HG02943 (cell line): ENCODE measurements around the gene ZNF335.
"Not testable (repeated sequence)": the region's sequence is repeated elsewhere in the genome, so short reads cannot be mapped to it uniquely, and the experiment has no call there.

ENCODE experiments used
- ATAC-seq: cut with Tn5 transposase; IDR thresholded peaks from one replicate; pipeline ENCODE4 v1.9.1; 2021; ENCODE audit warnings: mild to moderate bottlenecking, low read depth, moderate library complexity; ENCODE audit not compliant: unreplicated experiment

ZNF335 gene

DNA sequence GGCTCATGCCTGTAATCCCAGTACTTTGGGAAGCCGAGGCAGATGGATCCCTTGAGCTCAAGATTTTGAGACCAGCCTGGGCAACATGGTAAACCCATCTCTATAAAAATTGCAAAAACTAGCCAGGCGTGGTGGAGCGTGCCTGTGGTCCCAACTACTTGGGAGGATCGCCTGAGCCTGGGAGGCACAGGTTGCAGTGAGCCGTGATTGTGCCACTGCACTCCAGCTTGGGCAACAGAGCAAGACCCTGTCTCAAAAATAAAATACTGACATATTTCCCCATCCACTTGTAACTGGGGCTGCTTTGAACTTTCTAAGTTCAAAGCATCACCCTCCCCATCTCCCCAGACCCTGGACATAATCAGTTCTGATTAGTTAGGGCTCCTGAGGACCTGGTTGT is 29.5 kb upstream of the ZNF335 start:
- no peak for ATAC-seq

DNA sequence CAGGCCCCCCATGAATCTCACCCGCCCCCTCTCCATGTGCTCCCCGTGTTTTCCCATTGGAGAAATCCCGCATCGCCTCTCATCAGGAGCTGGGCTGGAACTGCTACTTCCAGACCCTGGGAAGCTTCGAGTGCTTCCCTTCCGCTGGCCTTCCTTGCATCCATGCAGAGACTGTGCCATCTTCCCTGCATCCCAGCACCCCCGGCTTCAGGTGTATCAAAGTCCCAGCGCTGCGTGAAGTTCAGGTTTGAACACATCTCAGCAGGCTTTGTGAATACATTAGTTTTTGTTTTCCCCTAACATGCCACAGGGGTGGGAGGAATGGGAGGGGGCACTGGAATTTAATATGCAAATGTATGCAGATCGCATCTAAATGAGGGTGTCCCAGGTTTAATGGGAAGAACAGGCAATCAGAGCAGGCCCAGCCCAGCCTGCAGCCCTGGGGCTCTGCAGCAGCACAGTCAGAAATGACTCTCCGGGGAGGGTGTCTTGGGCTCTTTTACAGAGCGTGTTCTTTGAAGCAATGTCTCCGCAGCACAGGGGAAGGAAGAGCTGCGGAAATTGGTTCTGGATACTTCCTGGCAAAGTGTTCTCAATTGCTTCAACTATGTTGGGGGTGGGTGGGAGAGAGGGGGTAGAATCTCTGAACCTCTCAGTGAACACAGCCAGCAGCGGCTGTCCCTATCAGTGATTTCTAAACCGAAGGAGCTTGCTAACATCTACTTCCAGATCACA is 28.4 kb upstream of the ZNF335 start:
- no peak for ATAC-seq

DNA sequence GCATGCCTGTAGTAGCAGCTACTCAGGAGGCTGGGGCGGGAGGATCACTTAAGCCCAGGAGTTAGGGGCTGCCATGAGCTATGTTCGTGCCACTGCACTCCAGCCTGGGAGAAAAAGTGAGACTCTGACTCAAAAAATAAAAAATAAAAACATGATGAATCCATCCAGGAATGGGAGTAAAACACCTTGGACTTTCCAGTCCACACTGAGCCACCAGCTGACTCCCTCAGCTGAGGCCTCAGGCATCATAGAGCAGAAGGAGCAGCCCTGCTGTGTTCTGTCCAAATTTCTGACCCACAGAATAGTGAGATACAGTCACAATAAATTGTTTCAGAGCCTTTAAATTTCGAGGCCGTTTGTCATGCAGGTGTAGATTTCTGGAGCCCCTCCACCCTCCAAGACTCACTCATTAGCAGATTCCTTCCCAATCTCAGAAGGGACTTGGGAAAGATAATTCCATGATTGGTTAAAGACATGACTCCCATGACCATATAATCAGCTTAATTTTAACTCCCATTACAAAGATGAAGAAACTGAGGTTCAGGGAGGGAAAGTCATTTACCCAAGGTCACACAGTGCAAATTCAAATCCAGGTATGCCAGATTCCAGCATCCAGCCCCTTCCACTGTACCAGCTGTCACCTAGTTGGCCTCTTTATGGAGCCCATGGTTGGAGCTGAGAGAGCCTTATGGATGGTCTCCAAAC is 27.7 kb upstream of the ZNF335 start:
- ATAC-seq: no peak

DNA sequence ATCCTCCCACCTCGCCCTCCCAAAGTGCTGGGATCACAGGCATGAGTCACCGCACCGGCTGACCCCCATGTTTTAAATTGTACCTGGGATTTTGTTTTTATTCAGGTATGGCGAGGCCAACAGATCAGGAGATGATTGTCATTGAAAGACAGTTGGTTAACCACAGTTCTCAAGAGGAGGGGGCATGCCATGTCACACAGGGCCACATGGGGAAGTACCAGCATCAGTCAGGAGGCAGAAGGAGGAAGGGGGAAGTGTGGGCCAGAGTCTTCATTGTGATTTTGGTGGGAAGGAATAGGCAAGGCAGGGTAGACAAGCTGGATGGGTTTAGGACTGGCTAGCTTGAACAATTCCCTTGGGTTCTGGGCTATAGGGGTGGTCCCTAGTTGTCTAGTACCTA is 26.8 kb upstream of the ZNF335 start:
- no peak for ATAC-seq

DNA sequence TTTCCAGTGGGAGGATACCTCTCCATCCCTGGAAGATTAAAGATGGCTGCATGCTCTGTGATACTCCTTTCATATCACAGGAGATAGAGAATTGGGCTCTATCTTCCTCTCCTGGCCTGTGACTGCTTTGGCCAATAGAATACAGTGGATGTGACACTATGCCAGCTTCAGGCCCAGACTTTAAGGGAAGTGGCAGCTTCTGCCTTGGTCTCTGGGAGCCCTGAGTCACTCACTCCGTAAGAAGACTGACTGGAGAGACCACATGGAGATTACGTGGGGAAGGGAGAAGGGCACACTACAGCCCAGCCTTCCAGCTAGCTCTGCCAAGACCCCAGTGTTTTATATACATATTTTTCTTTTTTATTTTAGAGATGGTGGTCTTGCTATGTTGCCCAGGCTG is 26.3 kb upstream of the ZNF335 start:
- no peak for ATAC-seq

DNA sequence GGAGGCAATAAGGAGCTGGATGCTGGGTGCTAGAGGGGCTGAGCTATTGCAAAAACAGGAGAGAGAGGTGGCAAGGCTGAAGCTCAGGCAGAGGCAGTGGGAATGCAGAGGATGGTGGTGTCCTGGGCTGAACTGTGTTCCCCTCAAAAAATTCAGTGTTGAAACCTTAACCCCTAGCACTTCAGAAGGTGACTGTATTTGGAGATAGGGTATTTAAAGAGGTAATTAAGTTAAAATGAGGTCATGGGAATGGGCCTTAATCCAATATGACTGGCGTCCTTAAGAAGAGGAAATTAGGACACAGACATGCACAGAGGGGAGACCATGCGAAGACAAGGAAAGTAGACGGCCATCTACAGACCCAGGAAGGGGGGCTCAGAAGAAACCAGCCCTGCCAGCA is 25.2 kb upstream of the ZNF335 start:
- no peak for ATAC-seq

DNA sequence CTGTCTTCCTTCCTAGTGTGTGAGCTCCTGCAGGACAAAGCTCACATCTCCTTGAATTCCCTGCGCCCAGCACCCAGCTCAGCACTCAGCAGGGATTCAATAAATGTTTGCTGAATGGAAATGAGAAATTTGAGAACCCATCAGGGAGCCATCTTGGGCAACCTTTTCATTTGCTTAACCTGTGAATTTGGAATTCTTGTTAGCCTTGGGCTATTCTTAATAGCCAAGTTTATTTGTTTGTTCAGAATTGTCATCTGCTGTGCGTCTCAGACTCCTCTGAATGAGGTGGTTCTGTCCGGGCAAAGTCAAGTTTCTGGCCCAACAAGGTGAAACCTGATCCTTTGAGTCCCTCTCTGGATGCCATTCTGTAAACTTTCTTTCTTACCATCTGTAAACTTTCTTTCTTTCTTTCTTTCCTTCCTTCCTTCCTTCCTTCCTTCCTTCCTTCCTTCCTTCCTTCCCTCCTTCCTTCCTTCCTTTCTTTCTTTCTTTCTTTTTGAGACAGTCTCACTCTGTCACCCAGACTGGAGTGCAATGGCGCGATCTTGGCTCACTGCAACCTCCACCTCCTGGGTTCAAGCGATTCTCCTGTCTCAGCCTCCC is 23.6 kb upstream of the ZNF335 start:
- ATAC-seq: not testable (repeated sequence)

DNA sequence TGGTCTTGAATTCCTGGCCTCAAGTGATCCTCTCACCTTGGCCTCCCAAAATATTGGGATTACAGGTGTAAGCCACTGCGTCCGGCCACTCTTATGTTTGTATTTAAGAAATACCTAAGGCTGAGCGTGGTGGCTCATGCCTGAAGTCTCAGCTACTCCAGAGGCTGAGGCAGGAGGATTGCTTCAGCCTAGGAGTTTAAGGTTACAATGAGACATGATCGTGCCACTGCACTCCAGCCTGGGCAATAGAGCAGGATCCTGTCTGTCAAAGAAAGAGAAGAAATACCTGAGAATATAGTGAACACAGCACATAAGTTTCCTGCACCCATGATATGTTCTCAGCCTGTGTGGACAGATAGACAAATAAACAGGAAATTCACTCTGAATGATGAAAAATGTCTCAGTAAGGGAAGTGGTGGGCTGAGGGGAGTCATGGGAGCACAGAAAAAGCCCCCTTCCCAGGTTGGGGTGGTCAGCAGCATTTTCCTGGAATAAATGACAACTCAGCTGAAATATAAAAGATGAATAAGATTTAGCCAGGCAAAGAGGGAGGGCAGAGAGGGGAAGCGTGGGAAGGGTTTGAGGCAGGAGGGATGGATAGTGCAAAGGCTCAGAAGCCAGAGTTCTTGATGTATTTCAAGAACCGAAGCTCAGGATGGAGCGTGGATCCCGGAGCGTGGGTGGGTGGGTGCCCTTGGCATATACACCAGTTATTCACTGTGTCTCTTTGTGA is 22.9 kb upstream of the ZNF335 start:
- ATAC-seq: no peak

DNA sequence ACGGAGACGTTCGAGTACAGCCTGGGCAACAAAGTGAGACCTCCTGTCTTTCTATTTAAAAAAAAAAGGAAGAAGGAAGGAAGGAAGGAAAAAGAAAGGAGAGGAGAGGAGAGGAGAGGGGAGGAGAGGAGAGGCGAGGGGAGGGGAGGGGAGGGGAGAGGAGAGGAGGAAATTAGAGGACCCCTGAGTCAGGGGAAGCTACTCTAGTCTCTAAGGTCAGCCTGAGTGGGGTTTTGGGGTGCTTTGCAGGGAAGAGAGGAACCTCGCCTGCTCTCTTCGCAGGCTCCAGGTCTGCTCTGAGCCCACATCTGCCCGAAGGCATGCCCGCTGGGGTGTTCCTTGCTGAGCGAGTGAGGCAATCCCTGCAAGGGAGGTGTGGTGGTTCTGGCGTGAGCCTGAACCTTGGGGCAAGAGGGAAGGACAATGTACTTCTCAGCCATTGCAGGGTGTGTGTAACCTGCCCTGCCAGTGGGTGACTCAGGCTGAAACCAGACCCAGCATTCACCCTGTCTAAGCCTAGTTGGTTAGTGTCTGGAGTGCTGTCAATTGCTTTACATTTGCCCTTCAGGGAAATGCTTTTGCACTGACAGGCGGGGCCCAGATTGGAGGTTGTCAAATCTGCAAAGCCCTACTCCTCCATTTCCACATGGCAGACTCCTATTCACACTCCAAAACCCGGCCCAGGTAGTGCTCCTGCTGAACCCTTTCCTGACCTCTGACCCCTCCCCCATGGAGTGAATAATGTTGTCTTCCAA is 21.4 kb upstream of the ZNF335 start:
- no peak for ATAC-seq

DNA sequence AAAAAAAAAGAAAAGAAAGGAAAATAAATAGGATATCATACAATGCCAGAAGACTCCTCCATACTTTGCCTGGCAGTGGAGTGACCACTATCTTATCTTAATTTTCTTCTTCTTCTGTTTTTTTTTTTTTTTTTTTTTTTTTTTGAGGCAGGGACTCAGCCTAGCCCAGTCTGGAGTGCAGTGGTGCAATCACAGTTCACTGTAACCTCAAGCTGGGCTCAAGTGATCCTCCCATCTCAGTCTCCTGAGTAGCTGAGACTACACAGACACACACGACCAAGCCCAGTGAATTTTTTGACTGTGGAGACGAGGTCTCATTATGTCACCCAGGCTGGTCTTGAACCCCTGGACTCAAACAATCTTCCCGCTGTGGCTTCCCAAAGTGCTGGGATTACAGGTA is 19.6 kb upstream of the ZNF335 start:
- no peak for ATAC-seq

DNA sequence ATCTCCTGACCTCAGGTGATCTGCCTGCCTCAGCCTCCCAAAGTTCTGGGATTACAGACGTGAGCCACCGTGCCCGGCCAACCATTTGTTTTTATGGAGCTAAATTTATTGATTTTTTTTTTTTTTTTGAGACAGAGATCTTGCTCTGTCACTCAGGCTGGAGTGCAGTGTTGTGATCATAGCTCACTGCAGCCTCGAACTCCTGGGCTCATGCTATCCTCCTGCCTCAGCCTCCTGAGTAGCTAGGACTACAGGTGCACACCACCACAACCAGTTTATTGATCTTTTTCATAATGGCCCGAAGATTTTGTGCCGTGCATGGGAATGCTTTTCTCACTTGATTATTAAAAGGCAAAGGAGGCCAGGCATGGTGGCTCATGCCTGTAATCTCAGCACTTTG is 16.8 kb upstream of the ZNF335 start:
- ATAC-seq: not testable (repeated sequence)

DNA sequence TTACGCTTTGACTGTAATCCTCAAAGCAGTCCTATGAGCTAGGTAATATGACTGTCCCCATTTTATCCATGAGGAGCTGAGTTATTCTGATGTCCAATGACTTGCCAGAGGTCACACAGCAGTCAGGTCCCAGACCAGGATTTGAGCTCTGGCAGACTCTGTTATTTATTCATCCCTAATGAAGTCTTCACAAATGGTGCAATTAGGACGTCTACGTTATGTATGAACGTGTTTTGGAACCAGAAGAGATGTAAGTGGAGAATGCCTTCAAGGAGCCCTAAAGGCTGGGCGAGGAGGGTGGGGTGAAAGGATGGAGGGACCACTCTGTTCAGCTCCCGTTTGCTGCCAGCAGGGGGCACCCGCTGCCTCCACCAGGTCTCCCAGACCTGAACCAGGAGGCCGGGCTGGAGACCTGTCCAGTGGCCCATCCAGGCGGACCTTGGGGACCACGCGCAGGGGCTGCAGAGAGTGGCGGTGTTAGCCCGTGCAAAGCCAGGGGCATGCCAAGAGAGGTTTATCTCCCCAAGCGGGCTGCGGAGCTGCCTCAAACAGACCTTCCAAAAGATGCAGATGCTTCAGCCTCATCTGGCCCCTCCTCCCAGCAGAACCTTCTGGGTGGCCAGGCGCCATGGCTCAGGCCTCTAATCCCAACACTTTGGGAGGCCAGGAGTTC is 15.2 kb upstream of the ZNF335 start:
- ATAC-seq: no peak

DNA sequence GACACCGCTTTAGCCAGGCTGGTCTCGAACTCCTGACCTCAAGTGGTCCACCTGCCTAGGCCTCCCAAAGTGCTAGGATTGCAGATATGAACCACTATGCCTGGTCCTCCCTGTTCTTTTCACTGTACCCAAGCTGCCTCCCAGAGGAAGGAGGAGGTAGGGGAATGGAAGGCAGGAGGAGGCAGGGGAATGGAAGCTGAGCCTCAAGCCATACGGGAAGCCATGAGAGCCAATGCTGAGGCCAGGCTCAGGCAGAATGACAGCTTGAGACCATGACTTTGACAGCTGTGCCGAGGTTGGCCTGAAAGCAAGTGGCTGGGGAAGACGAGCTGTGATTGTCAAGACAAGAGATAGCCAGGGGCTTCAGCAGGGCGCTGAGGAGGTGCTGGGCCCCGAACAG is 13.6 kb upstream of the ZNF335 start:
- ATAC-seq: no peak

DNA sequence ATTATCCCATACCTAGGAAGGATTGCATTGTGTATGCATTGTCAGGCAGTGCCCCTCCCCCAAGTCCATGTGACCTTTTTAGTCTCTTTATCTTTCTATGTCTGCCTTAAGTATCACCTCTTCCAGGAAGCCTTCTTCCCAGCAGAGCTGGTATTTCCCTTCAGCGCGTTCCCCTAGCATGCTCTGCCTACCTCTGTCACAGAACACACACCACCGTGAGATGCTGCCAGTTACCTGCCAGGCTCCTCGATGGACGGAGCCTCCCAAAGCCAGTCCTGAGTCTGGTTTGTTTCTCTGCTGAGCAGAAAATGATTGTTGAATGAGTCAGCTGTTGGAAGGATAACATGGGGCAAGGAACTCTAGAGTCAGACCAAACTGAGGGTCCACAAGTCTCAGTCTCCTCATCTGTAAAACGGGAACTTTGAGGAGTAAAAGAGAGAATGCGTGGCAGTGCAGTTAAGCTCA is 11.3 kb upstream of the ZNF335 start:
- no peak for ATAC-seq

DNA sequence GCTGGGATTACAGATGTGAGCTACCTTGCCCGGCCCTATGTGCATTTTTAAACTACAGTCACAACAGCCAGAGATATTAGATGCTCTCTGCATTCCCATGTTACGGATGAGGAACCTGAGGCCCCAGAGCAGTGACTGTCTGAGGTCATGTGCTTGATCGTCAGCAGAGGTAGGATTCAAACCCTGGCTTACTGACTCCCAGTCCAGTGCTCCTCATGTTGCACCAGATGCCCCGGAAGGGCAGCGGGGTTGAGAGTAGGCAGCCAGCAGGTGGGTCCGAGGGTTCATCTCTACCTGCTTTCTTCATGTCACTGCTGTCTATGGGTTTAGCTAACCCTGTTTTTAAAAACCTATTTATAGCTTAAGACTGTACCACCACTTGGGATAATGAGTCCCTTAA is 9.3 kb upstream of the ZNF335 start:
- no peak for ATAC-seq

DNA sequence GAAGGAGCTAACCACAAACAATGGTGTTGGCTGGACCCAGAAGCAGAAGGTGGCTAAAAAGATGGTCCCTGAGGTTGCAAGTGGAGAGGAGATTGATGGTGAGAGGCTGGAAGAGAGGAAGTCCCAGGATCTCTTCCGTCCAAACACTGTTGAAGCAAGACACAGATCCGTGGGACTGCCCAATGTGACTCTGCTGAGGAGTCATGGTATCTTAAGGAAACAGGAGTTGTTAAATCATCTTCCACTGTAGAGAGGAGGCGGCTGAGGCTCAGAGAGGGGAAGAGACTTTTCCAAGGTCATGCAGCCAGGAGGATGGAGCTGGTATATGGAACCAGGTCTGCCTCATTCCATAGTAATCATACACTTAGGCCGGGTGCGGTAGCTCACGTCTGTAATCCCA is 4.1 kb upstream of the ZNF335 start:
- ATAC-seq: no peak

DNA sequence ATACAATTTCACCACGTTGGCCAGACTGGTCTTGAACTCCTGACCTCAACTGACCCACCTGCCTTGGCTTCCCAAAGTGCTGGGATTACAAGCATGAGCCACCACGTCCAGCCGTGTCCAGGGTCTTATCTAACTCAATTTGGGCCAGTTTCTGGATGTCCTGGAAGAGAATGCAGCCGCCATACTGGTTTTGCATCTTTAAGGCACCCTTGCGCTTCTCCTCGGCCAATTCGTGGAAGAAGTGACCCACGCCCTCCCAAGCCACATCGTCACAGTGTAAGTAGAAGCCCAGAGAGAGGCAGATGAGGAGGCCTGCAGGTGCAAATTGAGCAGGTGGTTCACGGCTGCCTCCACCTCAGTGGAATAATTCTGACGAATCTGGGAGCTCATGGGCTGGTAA is 3.7 kb upstream of the ZNF335 start:
- ATAC-seq: no peak

DNA sequence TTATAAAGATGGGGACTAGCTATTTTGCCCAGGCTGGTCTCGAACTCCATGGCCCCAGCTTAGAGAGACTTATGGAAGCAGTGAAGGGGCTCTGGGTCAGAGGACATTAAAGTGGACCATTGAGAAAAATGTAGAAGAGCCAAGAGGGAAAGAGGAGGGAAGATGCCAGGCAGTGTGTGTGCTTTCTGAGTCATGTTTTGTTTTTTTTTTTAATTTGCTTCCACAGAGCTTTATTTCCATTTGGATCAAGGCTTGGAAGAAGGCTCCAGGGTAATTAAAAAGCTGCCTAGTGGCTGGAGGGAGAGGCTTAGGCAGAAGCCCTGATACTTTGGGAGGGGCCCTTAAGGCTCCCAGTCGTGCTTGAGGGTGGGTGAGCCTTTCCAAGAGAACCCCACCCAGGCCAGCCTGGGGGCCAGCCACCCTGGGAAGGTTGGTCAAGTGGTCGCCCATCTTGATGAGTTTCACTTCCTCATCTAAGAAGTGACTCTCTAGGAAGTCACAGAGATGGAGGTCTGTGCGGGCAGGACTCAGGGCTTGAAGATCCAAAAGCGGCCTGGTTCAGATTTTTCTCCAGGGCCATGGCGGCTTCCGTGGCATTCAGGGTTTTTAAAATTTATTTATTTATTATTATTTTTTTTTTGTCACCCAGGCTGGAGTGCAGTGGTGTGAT is 3.0 kb upstream of the ZNF335 start:
- no peak for ATAC-seq

DNA sequence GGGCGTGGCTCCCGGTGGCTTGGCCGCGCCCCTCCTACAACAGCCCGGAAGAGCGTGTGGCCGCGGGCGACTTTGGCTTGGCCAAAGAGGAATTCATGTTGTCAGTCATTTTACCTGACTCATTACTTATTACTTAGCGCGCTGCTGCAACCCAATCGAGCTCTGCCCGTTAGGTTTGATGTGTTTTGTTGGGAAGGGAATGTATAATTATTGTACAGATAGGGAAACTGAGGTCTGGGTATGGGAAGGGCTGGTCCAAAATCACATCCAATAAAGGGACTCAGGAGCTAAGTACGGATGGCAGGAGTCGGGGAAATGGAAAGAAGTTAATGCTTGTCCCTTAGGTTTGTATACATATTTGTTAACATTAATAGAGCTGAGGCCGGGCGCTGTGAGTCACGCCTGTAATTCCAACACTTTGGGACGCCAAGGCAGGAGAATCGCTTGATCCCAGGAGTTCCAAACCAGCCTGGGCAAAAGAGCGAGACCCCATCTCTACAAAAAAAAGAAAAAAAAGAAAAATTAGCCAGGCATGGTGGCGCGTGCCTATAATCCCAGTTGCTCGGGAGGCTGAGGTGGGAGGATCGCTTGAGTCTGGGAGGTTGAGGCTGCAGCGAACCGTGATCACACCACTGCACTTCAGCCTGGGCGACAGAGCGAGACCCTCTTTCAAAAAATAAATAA is 639 bp upstream of the ZNF335 start:
- no peak for ATAC-seq
